Measurements from ENCODE around the gene GXYLT1. TPM values are rescaled to one million over a fixed set of nuclear protein-coding genes. Genes with fewer than 3 reads are reported as not detected.

GXYLT1 gene, protein sequence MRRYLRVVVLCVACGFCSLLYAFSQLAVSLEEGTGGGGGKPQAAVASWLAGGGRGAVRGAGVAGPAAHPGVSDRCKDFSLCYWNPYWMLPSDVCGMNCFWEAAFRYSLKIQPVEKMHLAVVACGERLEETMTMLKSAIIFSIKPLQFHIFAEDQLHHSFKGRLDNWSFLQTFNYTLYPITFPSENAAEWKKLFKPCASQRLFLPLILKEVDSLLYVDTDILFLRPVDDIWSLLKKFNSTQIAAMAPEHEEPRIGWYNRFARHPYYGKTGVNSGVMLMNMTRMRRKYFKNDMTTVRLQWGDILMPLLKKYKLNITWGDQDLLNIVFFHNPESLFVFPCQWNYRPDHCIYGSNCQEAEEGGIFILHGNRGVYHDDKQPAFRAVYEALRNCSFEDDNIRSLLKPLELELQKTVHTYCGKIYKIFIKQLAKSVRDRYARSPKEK
- total RNA-seq, result 10 to 100 TPM; 10.5 to 21.7 (median 13.7) TPM
- 1 to 10 TPM; 1.6 to 2.6 (median 1.7) TPM for polyA plus RNA-seq
- long read RNA-seq, donor 1, full-length matches to known transcripts, result 4 of 4 reads
- long read RNA-seq, donor 1, partial matches to known transcripts, result 0 of 4 reads
- long read RNA-seq, donor 1, other reads (novel, unspliced or antisense), result 0 of 4 reads
- long read RNA-seq, donor 2, full-length matches to known transcripts, result 2 of 2 reads
- long read RNA-seq, donor 2, partial matches to known transcripts, result 0 of 2 reads
- long read RNA-seq, donor 2, other reads (novel, unspliced or antisense), result 0 of 2 reads

DNA sequence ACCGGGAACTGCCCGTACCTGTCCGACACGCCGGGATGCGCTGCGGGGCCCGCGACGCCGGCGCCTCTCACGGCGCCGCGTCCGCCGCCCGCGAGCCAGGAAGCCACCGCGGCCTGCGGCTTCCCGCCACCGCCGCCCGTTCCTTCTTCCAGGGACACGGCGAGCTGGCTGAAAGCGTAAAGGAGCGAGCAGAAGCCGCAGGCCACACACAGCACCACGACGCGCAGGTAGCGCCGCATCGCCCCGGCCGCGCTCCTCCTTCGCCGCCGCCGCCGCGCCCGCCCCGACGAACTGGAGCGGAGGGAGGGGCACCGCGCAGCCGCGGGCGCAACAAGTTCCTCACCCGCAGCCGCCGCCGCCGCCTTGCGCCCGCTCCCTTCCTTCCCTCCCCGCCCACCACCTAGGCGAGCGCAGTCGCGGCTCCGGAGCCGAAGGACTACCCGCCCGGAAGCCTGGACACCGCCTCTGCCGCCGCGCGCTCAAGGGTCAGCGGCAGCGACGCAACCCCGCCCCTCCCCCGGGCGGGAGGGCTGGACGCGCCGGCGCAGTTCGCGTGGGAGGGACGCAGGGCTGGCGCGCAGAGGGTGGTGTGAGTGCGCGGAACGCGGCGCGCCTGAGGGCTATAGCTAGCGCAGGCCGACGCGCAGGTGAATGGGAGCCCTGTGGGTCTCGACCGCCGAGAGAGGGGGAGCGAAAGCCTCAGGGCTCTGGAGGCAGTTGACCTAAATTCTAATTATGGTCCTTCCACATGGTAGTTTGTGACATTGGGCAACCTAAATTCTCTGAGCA, at the start of gene GXYLT1:
GXYLT1 (minus strand) TSS at position 467 of the 789 bp plus-strand sequence; CDS start at position 239, 228 bp downstream.
- no peaks in the 10 kb centered on the region for H3K36me3 ChIP-seq
- peak within 1 kb of the TSS; percentile 66 to 95 (median 91) for H3K27ac ChIP-seq
- H3K9me3 ChIP-seq, result no peaks in the 10 kb centered on the region
- no peaks in the 10 kb centered on the region for H3K27me3 ChIP-seq (replicated peaks in 1 of 7)
- TF ChIP-seq POLR2AphosphoS5 (IDR thresholded peaks at IDR 0.05) (peak; percentile 90 to 95 (median 95)), POLR2A (IDR thresholded peaks at IDR 0.05) (peak in 2 of 3 donors; percentile 59 to 69)
- TF ChIP-seq, protein P1, sequence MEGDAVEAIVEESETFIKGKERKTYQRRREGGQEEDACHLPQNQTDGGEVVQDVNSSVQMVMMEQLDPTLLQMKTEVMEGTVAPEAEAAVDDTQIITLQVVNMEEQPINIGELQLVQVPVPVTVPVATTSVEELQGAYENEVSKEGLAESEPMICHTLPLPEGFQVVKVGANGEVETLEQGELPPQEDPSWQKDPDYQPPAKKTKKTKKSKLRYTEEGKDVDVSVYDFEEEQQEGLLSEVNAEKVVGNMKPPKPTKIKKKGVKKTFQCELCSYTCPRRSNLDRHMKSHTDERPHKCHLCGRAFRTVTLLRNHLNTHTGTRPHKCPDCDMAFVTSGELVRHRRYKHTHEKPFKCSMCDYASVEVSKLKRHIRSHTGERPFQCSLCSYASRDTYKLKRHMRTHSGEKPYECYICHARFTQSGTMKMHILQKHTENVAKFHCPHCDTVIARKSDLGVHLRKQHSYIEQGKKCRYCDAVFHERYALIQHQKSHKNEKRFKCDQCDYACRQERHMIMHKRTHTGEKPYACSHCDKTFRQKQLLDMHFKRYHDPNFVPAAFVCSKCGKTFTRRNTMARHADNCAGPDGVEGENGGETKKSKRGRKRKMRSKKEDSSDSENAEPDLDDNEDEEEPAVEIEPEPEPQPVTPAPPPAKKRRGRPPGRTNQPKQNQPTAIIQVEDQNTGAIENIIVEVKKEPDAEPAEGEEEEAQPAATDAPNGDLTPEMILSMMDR (IDR thresholded peaks at IDR 0.05 in 8 of 11, conservative IDR thresholded peaks at IDR 0.05 in 3 of 11), result peak in 3 of 11 experiments; percentile 7 to 28 (median 25)
- WGBS, 5 donors, result 0 to 2% (median 0%) methylated on average over 13 to 106 of the region's 106 CpGs
- intact Hi-C loops (cut with DNase I; ENCODE audit: low total_unique reads), result loop anchor here (10.0 kb wide), 1 partner anchor 90 kb away; the partner anchor contains the start of gene YAF2
- peaks cover 13 to 55% (median 35%) of the 10 kb centered on the region in 6 donors for H3K4me1 ChIP-seq
- H3K4me3 ChIP-seq, result peak within 1 kb of the TSS; percentile 69 to 90 (median 76)
- DNase-seq, result peak; percentile 98

DNA sequence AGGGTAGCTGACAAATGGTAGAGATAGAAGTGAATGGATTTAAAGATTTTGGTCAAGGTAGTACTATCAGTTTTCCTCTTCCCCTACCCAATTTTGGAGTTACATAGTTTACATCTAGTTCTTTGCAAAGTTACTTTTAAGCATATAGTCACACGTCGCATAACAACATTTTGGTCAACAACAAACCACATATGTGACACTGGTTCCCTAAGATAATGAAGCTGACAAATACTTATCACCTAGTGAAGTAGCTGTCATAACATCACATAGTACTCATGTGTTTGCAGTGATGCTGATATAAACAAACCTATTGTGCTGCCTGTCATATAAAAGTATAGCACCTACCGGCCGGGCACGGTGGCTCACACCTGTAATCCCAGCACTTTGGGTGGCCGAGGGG, 48.0 kb upstream of the GXYLT1 start:
- intact Hi-C loops (cut with DNase I; ENCODE audit: low total_unique reads), result no loop called here
- TF ChIP-seq, protein P1 (IDR thresholded peaks at IDR 0.05 in 8 of 11, conservative IDR thresholded peaks at IDR 0.05 in 3 of 11), result no peak
- no peak for TF ChIP-seq POLR2A (IDR thresholded peaks at IDR 0.05)
- TF ChIP-seq POLR2AphosphoS5 (IDR thresholded peaks at IDR 0.05), result no peak
- 91 to 100% (median 96%) methylated on average over 6 of the region's 6 CpGs for WGBS, 5 donors
- H3K4me3 ChIP-seq, result no peak overlapping the region
- no peaks in the 10 kb centered on the region for H3K27me3 ChIP-seq (replicated peaks in 1 of 7)
- H3K36me3 ChIP-seq, result peaks cover 0 to 67% (median 22%) of the 10 kb centered on the region in 6 donors
- H3K9me3 ChIP-seq, result no peaks in the 10 kb centered on the region
- peaks cover 0 to 8% (median 0%) of the 10 kb centered on the region in 6 donors for H3K4me1 ChIP-seq
- no peak overlapping the region for H3K27ac ChIP-seq
- DNase-seq, result no peak

DNA sequence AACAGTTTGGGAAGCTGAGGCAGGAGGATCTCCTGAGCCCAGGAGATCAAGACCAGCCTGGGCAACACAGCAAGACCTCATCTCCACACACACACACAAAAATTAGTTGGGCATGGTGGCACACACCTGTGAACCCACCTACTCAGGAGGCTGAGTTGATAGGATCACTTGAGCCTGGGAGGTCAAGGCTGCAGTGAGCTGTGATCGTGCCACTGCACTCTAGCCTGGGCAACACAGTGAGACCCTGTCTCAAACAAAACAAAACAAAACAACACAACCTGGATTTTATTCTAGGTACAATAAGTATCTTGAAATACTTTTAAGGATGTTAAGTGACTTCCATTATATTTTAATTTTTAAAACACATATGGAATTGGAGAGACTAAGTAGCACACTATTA, 47.6 kb upstream of the GXYLT1 start:
- intact Hi-C loops (cut with DNase I; ENCODE audit: low total_unique reads), result no loop called here
- H3K27ac ChIP-seq, result no peak overlapping the region
- no peaks in the 10 kb centered on the region for H3K27me3 ChIP-seq (replicated peaks in 1 of 7)
- TF ChIP-seq POLR2AphosphoS5 (IDR thresholded peaks at IDR 0.05), result no peak
- TF ChIP-seq, protein P1 (IDR thresholded peaks at IDR 0.05 in 8 of 11, conservative IDR thresholded peaks at IDR 0.05 in 3 of 11), result no peak
- no peak for TF ChIP-seq POLR2A (IDR thresholded peaks at IDR 0.05)
- H3K4me1 ChIP-seq, result peaks cover 0 to 12% (median under 1%) of the 10 kb centered on the region in 6 donors
- H3K9me3 ChIP-seq, result no peaks in the 10 kb centered on the region
- no peak overlapping the region for H3K4me3 ChIP-seq
- H3K36me3 ChIP-seq, result peaks cover 0 to 62% (median 19%) of the 10 kb centered on the region in 6 donors
- WGBS, 5 donors, result 81 to 100% (median 91%) methylated on average over 1 of the region's 1 CpG
- DNase-seq, result no peak

Data from spleen (tissue), 13 donors.